ENCODE results near the gene DNAJC10.

Gene DNAJC10

DNA sequence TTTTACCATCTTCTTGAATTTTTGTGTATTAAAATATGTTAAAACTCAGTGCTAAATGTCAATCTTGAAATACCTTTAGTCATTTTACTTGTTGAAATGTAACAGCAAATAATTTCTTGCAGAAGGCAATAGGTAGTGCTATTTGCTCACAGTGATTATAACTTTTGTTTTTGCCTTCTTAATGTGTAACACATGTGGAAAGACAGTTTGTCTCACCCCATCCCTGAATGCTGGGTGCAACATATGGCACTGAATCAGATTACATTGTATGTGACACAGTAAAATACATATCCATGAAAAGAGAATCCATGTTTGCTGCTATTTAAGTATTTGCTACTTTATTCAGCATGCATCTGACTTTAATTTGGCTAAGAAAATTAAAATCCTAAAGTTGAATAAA, 115.0 kb downstream of the DNAJC10 start:
- no peak overlapping the region for H3K4me2 ChIP-seq (ENCODE audit: low read length)

DNA sequence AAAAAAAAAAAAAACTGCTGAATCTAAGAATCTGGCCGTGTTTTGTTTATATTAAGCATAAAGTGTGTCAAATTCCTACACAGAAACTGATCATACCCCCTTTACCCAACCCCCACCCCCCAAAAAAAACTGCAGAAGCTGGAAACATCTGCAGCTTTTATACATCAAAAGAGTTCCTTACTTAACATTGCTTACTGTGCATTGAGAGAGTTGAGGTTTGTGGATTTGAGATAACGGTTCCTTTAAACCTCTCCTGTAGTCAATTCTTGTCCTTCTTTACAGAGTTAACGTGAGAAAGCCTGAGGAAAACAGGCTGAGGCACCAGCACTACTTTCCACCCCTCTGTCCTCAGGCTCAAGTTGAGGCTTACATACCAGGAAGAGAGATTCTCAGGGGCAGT, 115.9 kb downstream of the DNAJC10 start:
- Histone ChIP-seq H3K23ac (ENCODE audit: low read length) (no peak overlapping the region), H3K79me1 (ENCODE audit: low read length) (no peaks in the 10 kb centered on the region), H3K36me3 (ENCODE audit: control insufficient read depth in 1 of 2, insufficient read depth in 2 of 2, low read length in 2 of 2) (no peaks in the 10 kb centered on the region), H3K4me3 (ENCODE audit: low read depth, low read length) (no peak overlapping the region), H3K9ac (ENCODE audit: low read length) (no peak overlapping the region), H3K14ac (ENCODE audit: low read length) (no peak overlapping the region), H4K12ac (ENCODE audit: low read depth, low read length) (no peak overlapping the region), H4K8ac (ENCODE audit: low read depth, low read length) (no peak overlapping the region), H3K27ac (ENCODE audit: low read depth, low read length) (no peak overlapping the region), H3K4ac (ENCODE audit: low read depth, low read length) (no peak overlapping the region), H3K9me3 (ENCODE audit: insufficient read depth, low read depth, low read length) (no peaks in the 10 kb centered on the region), H3K4me1 (ENCODE audit: control insufficient read depth in 1 of 2, insufficient read depth in 2 of 2, low read length in 2 of 2) (no peaks in the 10 kb centered on the region), H2AK5ac (ENCODE audit: low read length) (no peak overlapping the region), H2BK120ac (ENCODE audit: insufficient read depth, low read length, poor library complexity) (no peak overlapping the region), H3K18ac (ENCODE audit: low read length) (no peak overlapping the region), H4K91ac (ENCODE audit: low read depth, low read length) (no peak overlapping the region), H2BK12ac (ENCODE audit: low read length) (no peak overlapping the region), H2AFZ (ENCODE audit: insufficient read depth, low read length, poor library complexity) (no peak overlapping the region), H3K27me3 (ENCODE audit: insufficient read depth, low read length) (no peaks in the 10 kb centered on the region), H2BK5ac (ENCODE audit: low read depth, low read length, poor library complexity) (no peak overlapping the region), H3K79me2 (ENCODE audit: control insufficient read depth, insufficient read depth, low read length, poor library complexity) (no peaks in the 10 kb centered on the region), H3K4me2 (ENCODE audit: low read length) (no peak overlapping the region)
- no peak for DNase-seq
- no CpG with 5 or more reads among the region's 3 CpGs for WGBS (ENCODE audit: extremely low coverage, insufficient coverage, insufficient read length)

More for the DNA sequence above, 115.0 kb downstream of the DNAJC10 start:
- no peaks in the 10 kb centered on the region for H3K79me1 ChIP-seq (ENCODE audit: low read length)
- no peak overlapping the region for H3K9ac ChIP-seq (ENCODE audit: low read length)
- no peaks in the 10 kb centered on the region for H3K79me2 ChIP-seq (ENCODE audit: control insufficient read depth, insufficient read depth, low read length, poor library complexity)
- no peaks in the 10 kb centered on the region for H3K4me1 ChIP-seq (ENCODE audit: control insufficient read depth in 1 of 2, insufficient read depth in 2 of 2, low read length in 2 of 2)
- H3K27me3 ChIP-seq (ENCODE audit: insufficient read depth, low read length): no peaks in the 10 kb centered on the region
- H3K9me3 ChIP-seq (ENCODE audit: insufficient read depth, low read depth, low read length): no peaks in the 10 kb centered on the region
- no peak overlapping the region for H2BK120ac ChIP-seq (ENCODE audit: insufficient read depth, low read length, poor library complexity)
- H4K12ac ChIP-seq (ENCODE audit: low read depth, low read length): no peak overlapping the region
- H3K4ac ChIP-seq (ENCODE audit: low read depth, low read length): no peak overlapping the region
- H3K36me3 ChIP-seq (ENCODE audit: control insufficient read depth in 1 of 2, insufficient read depth in 2 of 2, low read length in 2 of 2): no peaks in the 10 kb centered on the region
- H2AK5ac ChIP-seq (ENCODE audit: low read length): no peak overlapping the region
- H2BK12ac ChIP-seq (ENCODE audit: low read length): no peak overlapping the region
- H3K23ac ChIP-seq (ENCODE audit: low read length): no peak overlapping the region
- no peak overlapping the region for H4K8ac ChIP-seq (ENCODE audit: low read depth, low read length)
- H4K91ac ChIP-seq (ENCODE audit: low read depth, low read length): no peak overlapping the region
- H2AFZ ChIP-seq (ENCODE audit: insufficient read depth, low read length, poor library complexity): no peak overlapping the region
- no peak overlapping the region for H3K27ac ChIP-seq (ENCODE audit: low read depth, low read length)
- no peak overlapping the region for H3K18ac ChIP-seq (ENCODE audit: low read length)
- H3K14ac ChIP-seq (ENCODE audit: low read length): no peak overlapping the region
- no peak overlapping the region for H3K4me3 ChIP-seq (ENCODE audit: low read depth, low read length)
- no peak overlapping the region for H2BK5ac ChIP-seq (ENCODE audit: low read depth, low read length, poor library complexity)
- no peak for DNase-seq

DNA sequence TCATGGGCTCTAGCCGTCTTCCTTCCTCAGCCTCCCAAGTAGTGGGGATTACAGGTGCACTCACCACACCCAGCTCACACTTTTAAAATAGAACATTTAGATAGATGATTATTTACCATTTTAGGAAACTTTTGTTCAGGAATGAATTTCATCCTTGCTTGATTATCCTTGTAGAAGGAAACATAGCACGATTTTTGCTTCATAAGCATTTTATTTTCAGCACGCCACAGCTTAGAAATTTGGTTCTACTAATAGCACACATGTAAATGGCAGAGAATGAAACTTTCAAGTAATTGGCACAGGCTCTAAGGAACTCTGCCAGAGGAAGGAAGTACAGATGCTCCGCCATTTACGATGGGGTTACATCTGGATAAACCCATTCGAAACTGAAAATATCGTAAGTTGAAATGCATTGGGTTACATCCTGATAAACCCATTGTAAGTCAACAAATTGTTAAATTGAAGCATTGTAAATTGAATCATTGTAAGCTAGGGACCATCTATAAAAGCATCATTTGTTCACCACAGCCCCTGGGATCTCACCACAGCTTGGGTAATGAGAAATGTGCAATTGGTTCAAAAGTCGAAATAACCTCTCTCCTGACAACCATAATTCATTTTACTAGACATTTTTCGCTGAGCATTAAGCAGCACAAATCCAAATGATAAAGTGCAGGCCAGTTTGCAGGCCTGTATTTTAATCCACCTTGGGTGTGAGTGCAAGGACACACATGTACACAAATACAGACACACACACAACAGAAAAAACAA, 117.2 kb downstream of the DNAJC10 start:
- Histone ChIP-seq H3K23ac (ENCODE audit: low read length) (no peak overlapping the region), H4K12ac (ENCODE audit: low read depth, low read length) (no peak overlapping the region), H3K79me1 (ENCODE audit: low read length) (no peaks in the 10 kb centered on the region), H3K4me1 (ENCODE audit: control insufficient read depth in 1 of 2, insufficient read depth in 2 of 2, low read length in 2 of 2) (no peaks in the 10 kb centered on the region), H4K91ac (ENCODE audit: low read depth, low read length) (no peak overlapping the region), H2BK12ac (ENCODE audit: low read length) (no peak overlapping the region), H3K18ac (ENCODE audit: low read length) (no peak overlapping the region), H2AFZ (ENCODE audit: insufficient read depth, low read length, poor library complexity) (no peak overlapping the region), H3K79me2 (ENCODE audit: control insufficient read depth, insufficient read depth, low read length, poor library complexity) (no peaks in the 10 kb centered on the region), H3K9ac (ENCODE audit: low read length) (no peak overlapping the region), H3K9me3 (ENCODE audit: insufficient read depth, low read depth, low read length) (no peaks in the 10 kb centered on the region), H2BK5ac (ENCODE audit: low read depth, low read length, poor library complexity) (no peak overlapping the region), H3K4me2 (ENCODE audit: low read length) (no peak overlapping the region), H2BK120ac (ENCODE audit: insufficient read depth, low read length, poor library complexity) (no peak overlapping the region), H3K14ac (ENCODE audit: low read length) (no peak overlapping the region), H3K4me3 (ENCODE audit: low read depth, low read length) (no peak overlapping the region), H4K8ac (ENCODE audit: low read depth, low read length) (no peak overlapping the region), H2AK5ac (ENCODE audit: low read length) (no peak overlapping the region), H3K27ac (ENCODE audit: low read depth, low read length) (no peak overlapping the region), H3K27me3 (ENCODE audit: insufficient read depth, low read length) (no peaks in the 10 kb centered on the region), H3K36me3 (ENCODE audit: control insufficient read depth in 1 of 2, insufficient read depth in 2 of 2, low read length in 2 of 2) (no peaks in the 10 kb centered on the region), H3K4ac (ENCODE audit: low read depth, low read length) (no peak overlapping the region)
- WGBS (ENCODE audit: extremely low coverage, insufficient coverage, insufficient read length): no CpG with 5 or more reads among the region's 9 CpGs
- DNase-seq: no peak

DNA sequence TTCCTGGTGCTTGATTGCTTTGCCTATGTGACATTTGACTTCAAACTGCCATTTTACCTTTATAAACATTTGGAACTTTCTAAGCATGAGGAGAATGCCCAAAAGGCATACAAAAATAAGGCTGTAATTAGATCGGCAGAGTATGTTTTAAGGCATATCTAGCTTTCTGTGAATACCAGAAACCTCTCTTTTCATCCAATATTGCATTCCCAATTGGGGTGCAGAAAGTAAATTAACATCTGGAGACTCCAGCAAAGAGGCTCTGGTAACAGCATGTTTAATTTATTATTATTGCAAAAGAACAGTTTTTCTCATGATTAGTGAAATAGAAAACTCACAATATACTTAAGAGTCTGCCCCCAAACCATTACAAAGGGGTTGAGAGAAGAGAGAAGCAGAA, 118.2 kb downstream of the DNAJC10 start:
- H2BK5ac ChIP-seq (ENCODE audit: low read depth, low read length, poor library complexity): no peak overlapping the region
- H3K9ac ChIP-seq (ENCODE audit: low read length): no peak overlapping the region
- H3K27ac ChIP-seq (ENCODE audit: low read depth, low read length): no peak overlapping the region
- no peaks in the 10 kb centered on the region for H3K27me3 ChIP-seq (ENCODE audit: insufficient read depth, low read length)
- H3K4me2 ChIP-seq (ENCODE audit: low read length): no peak overlapping the region
- no peaks in the 10 kb centered on the region for H3K79me2 ChIP-seq (ENCODE audit: control insufficient read depth, insufficient read depth, low read length, poor library complexity)
- H3K23ac ChIP-seq (ENCODE audit: low read length): no peak overlapping the region
- H3K18ac ChIP-seq (ENCODE audit: low read length): no peak overlapping the region
- H4K91ac ChIP-seq (ENCODE audit: low read depth, low read length): no peak overlapping the region
- H3K9me3 ChIP-seq (ENCODE audit: insufficient read depth, low read depth, low read length): no peaks in the 10 kb centered on the region
- no peaks in the 10 kb centered on the region for H3K36me3 ChIP-seq (ENCODE audit: control insufficient read depth in 1 of 2, insufficient read depth in 2 of 2, low read length in 2 of 2)
- no peak overlapping the region for H2BK120ac ChIP-seq (ENCODE audit: insufficient read depth, low read length, poor library complexity)
- H2AK5ac ChIP-seq (ENCODE audit: low read length): no peak overlapping the region
- no peak overlapping the region for H3K14ac ChIP-seq (ENCODE audit: low read length)
- H4K8ac ChIP-seq (ENCODE audit: low read depth, low read length): no peak overlapping the region
- H3K4me3 ChIP-seq (ENCODE audit: low read depth, low read length): no peak overlapping the region
- H3K79me1 ChIP-seq (ENCODE audit: low read length): no peaks in the 10 kb centered on the region
- H3K4me1 ChIP-seq (ENCODE audit: control insufficient read depth in 1 of 2, insufficient read depth in 2 of 2, low read length in 2 of 2): no peaks in the 10 kb centered on the region
- H2AFZ ChIP-seq (ENCODE audit: insufficient read depth, low read length, poor library complexity): no peak overlapping the region
- no peak overlapping the region for H4K12ac ChIP-seq (ENCODE audit: low read depth, low read length)
- DNase-seq: no peak
- H2BK12ac ChIP-seq (ENCODE audit: low read length): no peak overlapping the region
- H3K4ac ChIP-seq (ENCODE audit: low read depth, low read length): no peak overlapping the region
- no CpG with 5 or more reads among the region's 1 CpG for WGBS (ENCODE audit: extremely low coverage, insufficient coverage, insufficient read length)
